Smooth muscle cell (in vitro differentiated cells): Measurements from ENCODE around the gene MACO1. TPM values are rescaled to one million over a fixed set of nuclear protein-coding genes. Genes with fewer than 3 reads are reported as not detected.

ENCODE experiments used
- DNase-seq: peaks from one replicate; lab custom pipeline; 2025; ENCODE audit not compliant: unreplicated experiment; lab: John Stamatoyannopoulos, UW
- H2AFZ ChIP-seq: fragments of 200-600 bp; sonication (generic); 2 replicates; pipeline ENCODE4 v1.6.0; 2016; ENCODE audit warnings: antibody characterized with exemption, low read depth, mild to moderate bottlenecking
- H3F3A ChIP-seq: fragments of 200-600 bp; sonication (generic); 2 replicates; pipeline ENCODE4 v1.6.0; 2017; ENCODE audit warnings: antibody characterized with exemption, low read depth
- H3K27ac ChIP-seq: fragments of 200-600 bp; sonication (generic); 2 replicates; pipeline ENCODE4 v1.5.1; 2016; ENCODE audit warnings: low read depth, mild to moderate bottlenecking
- H3K27me3 ChIP-seq: fragments of 200-600 bp; sonication (generic); 2 replicates; pipeline ENCODE4 v1.6.1; 2016; ENCODE audit warnings: low read depth, mild to moderate bottlenecking
- H3K36me3 ChIP-seq: fragments of 200-600 bp; sonication (generic); 2 replicates; pipeline ENCODE4 v1.5.1; 2016; ENCODE audit warnings: low read depth
- H3K4me1 ChIP-seq: fragments of 200-600 bp; sonication (generic); 2 replicates; pipeline ENCODE4 v1.5.1; 2016; ENCODE audit warnings: low read depth
- H3K4me2 ChIP-seq: fragments of 200-600 bp; sonication (generic); 2 replicates; pipeline ENCODE4 v1.6.0; 2016; ENCODE audit warnings: mild to moderate bottlenecking
- H3K4me3 ChIP-seq: fragments of 200-600 bp; sonication (generic); 2 replicates; pipeline ENCODE4 v1.5.1; 2016; ENCODE audit warnings: mild to moderate bottlenecking
- H3K79me2 ChIP-seq: fragments of 200-600 bp; sonication (generic); 2 replicates; pipeline ENCODE4 v1.6.0; 2016; ENCODE audit warnings: low read depth, mild to moderate bottlenecking
- H3K9ac ChIP-seq: fragments of 200-600 bp; sonication (generic); 2 replicates; pipeline ENCODE4 v1.6.0; 2016; ENCODE audit warnings: low read depth
- H3K9me3 ChIP-seq: fragments of 200-600 bp; sonication (generic); replicated peaks from 2 replicates; pipeline ENCODE4 v1.5.1; 2016; ENCODE audit warnings: low read depth
- H4K20me1 ChIP-seq: fragments of 200-600 bp; sonication (generic); 2 replicates; pipeline ENCODE4 v1.6.0; 2016; ENCODE audit warnings: low read depth
- WGBS: methylation state at CpG from one replicate; pipeline ENCODE4 v1.1.7; 2016; ENCODE audit warnings: low lambda C conversion rate; 5-methylcytosine and 5-hydroxymethylcytosine counted together
- polyA plus RNA-seq: library from polyadenylated mRNA; unstranded; fragments of >200 nt; fragmentation: Nextera tagmentation; extraction: Ambion mirVana; gene quantifications from 2 replicates; pipeline ENCODE4 v1.2.1, GENCODE V29; 2016
- total RNA-seq: library from RNA; depleted of rRNA; stranded (reverse); fragments of >200 nt; gene quantifications from 2 replicates; pipeline ENCODE4 v1.2.3, GENCODE V29; 2014
- TF ChIP-seq, protein P1 (sequence below): fragments of 200-600 bp; sonication (generic); IDR thresholded peaks from 2 replicates; pipeline ENCODE4 v1.5.1; 2017; ENCODE audit warnings: borderline replicate concordance, mild to moderate bottlenecking, antibody characterized with exemption; ENCODE audit not compliant: insufficient read depth, poor library complexity, severe bottlenecking

MACO1 gene
- total and polyA plus RNA-seq, 2 experiments from 2014 or later = 19.8 to 29.8 TPM

DNA sequence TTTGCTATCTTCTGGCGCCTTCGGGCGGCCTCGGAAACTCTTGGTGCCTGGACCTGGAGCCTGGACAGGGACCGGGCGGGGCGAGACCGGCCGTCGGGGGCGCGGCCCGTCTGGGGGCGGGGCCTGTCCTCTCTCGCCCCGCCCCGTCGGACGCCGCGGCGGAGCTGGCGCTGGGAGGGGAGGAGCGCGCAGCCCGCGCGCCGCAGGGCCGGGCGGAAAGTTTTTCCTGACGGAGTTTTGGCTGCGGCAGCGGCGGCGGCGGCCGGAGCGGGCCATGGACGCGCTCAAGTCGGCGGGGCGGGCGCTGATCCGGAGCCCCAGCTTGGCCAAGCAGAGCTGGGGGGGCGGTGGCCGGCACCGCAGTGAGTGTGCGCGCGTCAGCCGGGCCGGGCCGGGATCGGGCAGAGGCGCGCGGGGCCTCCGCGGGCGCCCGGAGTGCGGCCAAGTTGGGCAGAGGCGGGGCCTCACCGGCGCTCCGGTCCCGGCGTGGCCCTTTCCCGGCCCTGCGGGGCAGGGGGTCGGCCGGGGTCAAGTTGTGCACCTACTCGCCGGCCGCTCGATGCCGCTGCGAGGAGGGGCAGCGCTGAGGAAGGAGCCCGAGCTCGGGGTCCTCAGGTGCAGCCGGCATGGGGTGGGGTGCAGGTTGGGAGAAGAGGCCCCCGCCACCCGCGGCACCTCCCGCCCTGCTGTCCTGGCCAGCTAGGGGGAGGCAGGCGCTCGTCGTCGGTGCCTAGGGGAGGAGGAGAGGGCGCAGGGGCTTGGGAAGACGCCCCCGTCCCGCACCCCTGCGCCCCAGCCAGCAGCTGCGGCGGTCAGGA is 112.9 kb downstream of the MACO1 start, which contains the start of gene LDLRAP1:
Gene LDLRAP1, plus strand, starts transcription at position 182 of the 818 bp plus-strand sequence. Its CDS starts 93 bp downstream, at position 275.
- no peaks in the 10 kb centered on the region for H3K9me3 ChIP-seq
- peak; percentile 31 for DNase-seq
- no peaks in the 10 kb centered on the region for H3K27me3 ChIP-seq
- H4K20me1 ChIP-seq = peaks cover 36% of the 10 kb centered on the region
- H2AFZ ChIP-seq = peak within 1 kb of the TSS; percentile 71
- no peak within 1 kb of the TSS for H3K27ac ChIP-seq
- H3K79me2 ChIP-seq = peaks cover 45% of the 10 kb centered on the region
- H3F3A ChIP-seq = peaks cover 9% of the 10 kb centered on the region
- WGBS = 2% methylated on average over 58 of the region's 99 CpGs
- peaks cover 6% of the 10 kb centered on the region for H3K4me1 ChIP-seq
- peak within 1 kb of the TSS; percentile 87 for H3K4me2 ChIP-seq
- peak within 1 kb of the TSS; percentile 52 for H3K9ac ChIP-seq
- peak within 1 kb of the TSS; percentile 83 for H3K4me3 ChIP-seq
- no peaks in the 10 kb centered on the region for H3K36me3 ChIP-seq
- TF ChIP-seq, protein P1, sequence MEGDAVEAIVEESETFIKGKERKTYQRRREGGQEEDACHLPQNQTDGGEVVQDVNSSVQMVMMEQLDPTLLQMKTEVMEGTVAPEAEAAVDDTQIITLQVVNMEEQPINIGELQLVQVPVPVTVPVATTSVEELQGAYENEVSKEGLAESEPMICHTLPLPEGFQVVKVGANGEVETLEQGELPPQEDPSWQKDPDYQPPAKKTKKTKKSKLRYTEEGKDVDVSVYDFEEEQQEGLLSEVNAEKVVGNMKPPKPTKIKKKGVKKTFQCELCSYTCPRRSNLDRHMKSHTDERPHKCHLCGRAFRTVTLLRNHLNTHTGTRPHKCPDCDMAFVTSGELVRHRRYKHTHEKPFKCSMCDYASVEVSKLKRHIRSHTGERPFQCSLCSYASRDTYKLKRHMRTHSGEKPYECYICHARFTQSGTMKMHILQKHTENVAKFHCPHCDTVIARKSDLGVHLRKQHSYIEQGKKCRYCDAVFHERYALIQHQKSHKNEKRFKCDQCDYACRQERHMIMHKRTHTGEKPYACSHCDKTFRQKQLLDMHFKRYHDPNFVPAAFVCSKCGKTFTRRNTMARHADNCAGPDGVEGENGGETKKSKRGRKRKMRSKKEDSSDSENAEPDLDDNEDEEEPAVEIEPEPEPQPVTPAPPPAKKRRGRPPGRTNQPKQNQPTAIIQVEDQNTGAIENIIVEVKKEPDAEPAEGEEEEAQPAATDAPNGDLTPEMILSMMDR = no peak

DNA sequence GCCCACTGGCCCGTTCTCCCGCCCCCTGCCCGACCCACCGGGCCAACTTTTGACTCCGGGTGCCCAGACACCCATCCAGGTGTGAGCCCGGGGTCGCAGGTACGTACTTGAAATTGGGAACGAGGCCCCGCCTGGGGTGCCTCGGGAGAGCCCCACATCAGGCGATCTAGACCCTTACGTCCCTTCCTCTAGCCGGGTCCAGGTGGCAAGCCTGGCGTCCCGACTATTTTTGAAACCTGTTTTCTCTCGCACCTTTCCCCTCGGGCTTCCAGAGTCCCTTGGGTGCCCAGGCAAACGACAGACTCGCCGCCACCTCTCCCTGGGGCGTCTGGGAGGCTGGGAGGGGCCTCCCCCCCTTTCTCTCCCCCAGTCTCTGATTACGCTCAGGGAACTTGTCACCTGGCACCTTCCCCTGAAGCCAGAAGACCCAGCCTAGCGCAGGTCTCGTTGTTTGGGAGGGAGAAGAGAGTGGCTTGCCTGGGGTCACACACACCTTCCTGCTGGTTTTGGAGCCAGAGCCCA is 113.6 kb downstream of the MACO1 start:
- peak overlapping the region; percentile 52 for H3K9ac ChIP-seq
- no peaks in the 10 kb centered on the region for H3K27me3 ChIP-seq
- TF ChIP-seq, protein P1 = no peak
- peaks cover 45% of the 10 kb centered on the region for H3K79me2 ChIP-seq
- H3K4me1 ChIP-seq = peaks cover 11% of the 10 kb centered on the region
- H3K4me3 ChIP-seq = peak overlapping the region; percentile 83
- no peaks in the 10 kb centered on the region for H3K9me3 ChIP-seq
- no peaks in the 10 kb centered on the region for H3K36me3 ChIP-seq
- no peak for DNase-seq
- no peak overlapping the region for H3K27ac ChIP-seq
- 12% methylated on average over 24 of the region's 25 CpGs for WGBS
- H3F3A ChIP-seq = peaks cover 9% of the 10 kb centered on the region
- H4K20me1 ChIP-seq = peaks cover 43% of the 10 kb centered on the region
- H3K4me2 ChIP-seq = peak overlapping the region; percentile 87
- no peak overlapping the region for H2AFZ ChIP-seq

DNA sequence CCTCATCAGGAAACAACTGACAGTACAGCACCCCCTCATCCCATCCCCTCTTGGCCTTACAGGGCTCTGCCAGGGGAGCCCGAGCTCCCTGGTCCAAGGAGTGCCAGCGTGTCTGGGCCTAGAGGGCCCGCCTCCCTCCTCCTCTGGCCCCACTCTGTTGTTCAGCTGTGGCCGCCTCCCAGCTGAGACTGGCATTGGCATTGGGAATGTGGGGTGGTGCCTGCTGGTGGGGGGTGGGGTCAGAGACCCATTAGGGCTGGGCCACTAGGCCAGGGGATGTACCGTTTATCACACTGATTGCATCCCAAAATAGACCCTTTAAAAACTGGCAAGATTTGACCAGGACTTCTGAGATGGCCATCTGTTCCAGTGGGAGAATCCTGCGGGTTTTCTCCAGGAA is 114.1 kb downstream of the MACO1 start:
- Histone ChIP-seq H3K4me3 (peak overlapping the region; percentile 83), H3K27me3 (no peaks in the 10 kb centered on the region), H3K4me1 (peaks cover 14% of the 10 kb centered on the region), H3K79me2 (peaks cover 45% of the 10 kb centered on the region), H3K27ac (no peak overlapping the region), H3K4me2 (peak overlapping the region; percentile 87), H3K36me3 (no peaks in the 10 kb centered on the region), H2AFZ (no peak overlapping the region), H4K20me1 (peaks cover 48% of the 10 kb centered on the region), H3K9me3 (no peaks in the 10 kb centered on the region), H3F3A (peaks cover 9% of the 10 kb centered on the region), H3K9ac (peak overlapping the region; percentile 52)
- WGBS = 55% methylated on average over 6 of the region's 6 CpGs
- DNase-seq = no peak
- TF ChIP-seq, protein P1 = no peak
